ENCODE measurements around the gene ENDOV.

ENDOV gene

DNA sequence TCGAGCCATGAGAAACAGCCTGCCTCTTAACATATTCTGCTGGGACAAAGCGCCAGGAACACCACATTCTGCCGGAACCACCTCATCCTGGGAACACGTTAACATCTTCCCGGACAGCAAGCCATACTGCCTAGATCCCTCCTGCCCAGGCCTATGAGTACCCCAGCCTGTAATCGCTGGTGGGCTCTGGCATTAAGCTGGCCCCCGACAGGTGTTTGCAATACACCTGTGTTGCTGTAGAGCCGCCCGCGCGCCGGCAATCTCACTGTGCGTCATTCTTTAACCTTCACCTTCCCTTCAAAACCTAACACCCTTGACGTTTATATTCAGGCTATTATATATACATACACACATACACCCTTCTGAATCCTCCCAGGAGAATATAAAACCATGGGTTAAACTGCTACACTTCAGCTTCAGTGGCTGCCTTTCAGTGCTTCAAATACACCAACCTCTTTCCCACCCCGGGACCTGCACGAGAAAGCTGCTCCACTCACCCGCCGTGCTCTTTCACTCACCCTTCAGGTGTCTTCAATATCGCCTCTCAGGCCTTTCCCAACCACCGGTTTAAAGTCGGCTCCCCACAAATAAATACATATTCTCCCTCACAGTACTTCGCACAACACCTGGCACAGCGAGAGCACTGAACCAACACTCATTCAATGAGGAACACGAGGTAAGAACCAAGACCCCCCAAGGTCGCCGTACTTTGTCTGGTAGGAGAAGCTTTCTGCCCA lies 1.0 kb upstream of the ENDOV start:
- H3K27me3 ChIP-seq (replicated peaks; ENCODE audit: control insufficient read depth, insufficient read depth, low read length) = no peaks in the 10 kb centered on the region
- DNase-seq (ENCODE audit: extremely low read depth, insufficient read length) = no peak
- H3K36me3 ChIP-seq (ENCODE audit: control insufficient read depth, insufficient read depth, low read length) = no peaks in the 10 kb centered on the region; the same call in 1 of the 2 replicates
- TF ChIP-seq, protein P1, sequence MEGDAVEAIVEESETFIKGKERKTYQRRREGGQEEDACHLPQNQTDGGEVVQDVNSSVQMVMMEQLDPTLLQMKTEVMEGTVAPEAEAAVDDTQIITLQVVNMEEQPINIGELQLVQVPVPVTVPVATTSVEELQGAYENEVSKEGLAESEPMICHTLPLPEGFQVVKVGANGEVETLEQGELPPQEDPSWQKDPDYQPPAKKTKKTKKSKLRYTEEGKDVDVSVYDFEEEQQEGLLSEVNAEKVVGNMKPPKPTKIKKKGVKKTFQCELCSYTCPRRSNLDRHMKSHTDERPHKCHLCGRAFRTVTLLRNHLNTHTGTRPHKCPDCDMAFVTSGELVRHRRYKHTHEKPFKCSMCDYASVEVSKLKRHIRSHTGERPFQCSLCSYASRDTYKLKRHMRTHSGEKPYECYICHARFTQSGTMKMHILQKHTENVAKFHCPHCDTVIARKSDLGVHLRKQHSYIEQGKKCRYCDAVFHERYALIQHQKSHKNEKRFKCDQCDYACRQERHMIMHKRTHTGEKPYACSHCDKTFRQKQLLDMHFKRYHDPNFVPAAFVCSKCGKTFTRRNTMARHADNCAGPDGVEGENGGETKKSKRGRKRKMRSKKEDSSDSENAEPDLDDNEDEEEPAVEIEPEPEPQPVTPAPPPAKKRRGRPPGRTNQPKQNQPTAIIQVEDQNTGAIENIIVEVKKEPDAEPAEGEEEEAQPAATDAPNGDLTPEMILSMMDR (IDR thresholded peaks at IDR 0.05; ENCODE audit: insufficient read depth, low read length, poor library complexity, severe bottlenecking) = no peak
- H3K4me3 ChIP-seq (replicated peaks; ENCODE audit: low read depth, low read length) = no peak overlapping the region; the same call in 1 of the 2 replicates

DNA sequence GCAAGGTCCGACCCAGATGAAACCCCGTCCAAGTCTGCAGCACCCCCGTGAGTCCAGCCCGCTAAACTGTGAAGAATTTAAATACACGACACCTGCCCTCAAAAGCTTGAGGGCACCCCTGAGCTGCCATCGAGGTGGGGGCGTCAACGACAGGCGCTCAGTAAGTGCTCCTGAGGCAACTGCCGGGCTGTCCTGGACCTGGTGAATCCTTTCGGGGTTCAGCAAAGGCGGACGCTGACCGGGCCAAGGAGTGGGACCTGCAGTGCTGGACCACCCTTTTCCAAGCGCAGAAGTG lies 512 bp upstream of the ENDOV start:
- peak overlapping the region; percentile 95 for H3K4me3 ChIP-seq (replicated peaks; ENCODE audit: low read depth, low read length)
- no peaks in the 10 kb centered on the region for H3K27me3 ChIP-seq (replicated peaks; ENCODE audit: control insufficient read depth, insufficient read depth, low read length)
- no peaks in the 10 kb centered on the region; the same call in 1 of the 2 replicates for H3K36me3 ChIP-seq (ENCODE audit: control insufficient read depth, insufficient read depth, low read length)
- TF ChIP-seq, protein P1 (IDR thresholded peaks at IDR 0.05; ENCODE audit: insufficient read depth, low read length, poor library complexity, severe bottlenecking) = no peak
- no peak for DNase-seq (ENCODE audit: extremely low read depth, insufficient read length)

DNA sequence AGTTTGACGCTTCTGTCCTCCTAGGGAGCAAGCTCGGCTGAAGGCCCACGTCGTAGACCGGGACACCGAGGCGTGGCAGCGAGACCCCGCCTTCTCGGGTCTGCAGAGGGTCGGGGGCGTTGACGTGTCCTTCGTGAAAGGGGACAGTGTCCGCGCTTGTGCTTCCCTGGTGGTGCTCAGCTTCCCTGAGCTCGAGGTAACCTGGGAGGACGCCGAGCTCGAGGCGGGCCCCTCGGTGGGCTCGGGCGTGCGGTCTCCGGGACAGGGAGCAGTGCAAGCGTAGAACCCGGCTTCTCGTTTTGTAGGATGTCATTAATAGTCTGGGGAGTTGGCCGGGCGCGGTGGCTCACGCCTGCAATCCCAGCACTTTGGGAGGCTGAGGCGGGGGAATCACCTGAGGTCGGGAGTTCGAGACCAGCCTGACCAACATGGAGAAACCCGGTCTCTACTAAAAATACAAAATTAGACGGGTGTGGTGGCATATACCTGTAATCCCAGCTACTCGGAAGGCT lies 715 bp downstream of the ENDOV start:
- DNase-seq (ENCODE audit: extremely low read depth, insufficient read length) = no peak
- TF ChIP-seq, protein P1 (IDR thresholded peaks at IDR 0.05; ENCODE audit: insufficient read depth, low read length, poor library complexity, severe bottlenecking) = no peak
- no peaks in the 10 kb centered on the region; the same call in 1 of the 2 replicates for H3K36me3 ChIP-seq (ENCODE audit: control insufficient read depth, insufficient read depth, low read length)
- H3K27me3 ChIP-seq (replicated peaks; ENCODE audit: control insufficient read depth, insufficient read depth, low read length) = no peaks in the 10 kb centered on the region
- peak overlapping the region; percentile 95 for H3K4me3 ChIP-seq (replicated peaks; ENCODE audit: low read depth, low read length)

DNA sequence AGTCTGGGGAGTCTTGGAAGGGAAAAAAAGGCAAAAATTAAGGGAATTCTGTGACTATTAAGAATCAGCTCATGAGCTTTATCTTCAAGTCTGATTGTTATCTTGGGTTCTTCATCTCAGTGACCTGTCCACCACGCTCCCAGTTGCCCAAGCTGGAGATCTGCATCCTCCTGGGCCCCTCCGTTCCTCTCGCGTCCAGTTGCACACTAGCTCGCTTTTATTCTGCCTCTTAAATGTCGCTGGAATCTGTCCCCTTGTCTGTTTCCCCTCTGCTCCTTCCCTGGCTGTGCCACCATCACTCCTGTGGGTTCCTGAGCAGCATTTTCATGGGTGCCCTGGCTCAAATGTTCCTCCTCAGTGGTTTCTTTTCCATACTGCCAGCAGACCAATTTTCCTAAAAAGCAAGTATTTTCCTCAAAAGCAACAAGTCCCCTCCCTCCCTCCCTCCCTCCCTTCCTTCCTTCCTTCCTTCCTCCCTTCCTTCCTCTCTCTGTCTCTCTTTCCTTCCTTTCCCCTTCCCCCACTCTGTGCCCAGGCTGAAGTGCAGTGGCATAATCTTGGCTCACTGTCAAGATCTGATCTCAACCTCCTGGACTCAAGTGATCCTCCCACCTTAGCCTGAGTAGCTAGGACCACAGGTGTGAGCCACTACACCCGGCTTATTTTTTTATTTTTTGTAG lies 1.4 kb downstream of the ENDOV start:
- TF ChIP-seq, protein P1 (IDR thresholded peaks at IDR 0.05; ENCODE audit: insufficient read depth, low read length, poor library complexity, severe bottlenecking) = no peak
- no peak for DNase-seq (ENCODE audit: extremely low read depth, insufficient read length)
- Histone ChIP-seq H3K4me3 (replicated peaks; ENCODE audit: low read depth, low read length) (no peak overlapping the region), H3K27me3 (replicated peaks; ENCODE audit: control insufficient read depth, insufficient read depth, low read length) (no peaks in the 10 kb centered on the region), H3K36me3 (ENCODE audit: control insufficient read depth, insufficient read depth, low read length) (no peaks in the 10 kb centered on the region; the same call in 1 of the 2 replicates)

DNA sequence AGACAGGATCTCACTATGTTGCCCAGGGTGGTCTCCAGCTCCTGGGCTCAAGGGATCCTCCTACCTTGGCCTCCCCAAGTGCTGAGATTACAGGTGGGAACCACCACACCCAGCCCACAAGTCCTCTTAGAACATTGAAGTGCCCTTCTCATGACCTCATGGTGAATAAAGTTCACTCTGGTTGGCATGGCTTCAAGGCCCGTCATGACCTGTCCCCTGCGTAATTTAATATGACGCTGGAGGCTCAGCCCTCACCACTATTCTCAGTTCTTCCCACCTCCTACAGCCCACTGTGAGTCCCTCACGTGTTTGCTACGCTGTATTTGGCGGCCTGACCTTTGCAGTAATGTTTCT lies 1.9 kb downstream of the ENDOV start:
- TF ChIP-seq, protein P1 (IDR thresholded peaks at IDR 0.05; ENCODE audit: insufficient read depth, low read length, poor library complexity, severe bottlenecking) = no peak
- H3K27me3 ChIP-seq (replicated peaks; ENCODE audit: control insufficient read depth, insufficient read depth, low read length) = no peaks in the 10 kb centered on the region
- DNase-seq (ENCODE audit: extremely low read depth, insufficient read length) = no peak
- H3K4me3 ChIP-seq (replicated peaks; ENCODE audit: low read depth, low read length) = no peak overlapping the region
- H3K36me3 ChIP-seq (ENCODE audit: control insufficient read depth, insufficient read depth, low read length) = no peaks in the 10 kb centered on the region; the same call in 1 of the 2 replicates

Measured in GM06990 (cell line).